GM12891 (cell line): Measurements from ENCODE around the gene LASP1NB.

Experiments used
- PAX5 ChIP-seq: IDR thresholded peaks from 2 replicates; pipeline ENCODE4 v1.6.1; 2011; ENCODE audit warnings: low read length, moderate library complexity, mild to moderate bottlenecking; ENCODE audit not compliant: insufficient read depth, severe bottlenecking
- POLR2A ChIP-seq: IDR thresholded peaks from 2 replicates; pipeline ENCODE4 v1.6.1; 2011; ENCODE audit warnings: low read depth, low read length, control low read depth
- POLR2AphosphoS5 ChIP-seq: IDR thresholded peaks from 2 replicates; pipeline ENCODE4 v1.6.1; 2011; ENCODE audit warnings: low read depth, low read length, control low read depth
- TAF1 ChIP-seq: IDR thresholded peaks from 2 replicates; pipeline ENCODE4 v1.6.1; 2011; ENCODE audit warnings: low read depth, low read length, control low read depth

DNA sequence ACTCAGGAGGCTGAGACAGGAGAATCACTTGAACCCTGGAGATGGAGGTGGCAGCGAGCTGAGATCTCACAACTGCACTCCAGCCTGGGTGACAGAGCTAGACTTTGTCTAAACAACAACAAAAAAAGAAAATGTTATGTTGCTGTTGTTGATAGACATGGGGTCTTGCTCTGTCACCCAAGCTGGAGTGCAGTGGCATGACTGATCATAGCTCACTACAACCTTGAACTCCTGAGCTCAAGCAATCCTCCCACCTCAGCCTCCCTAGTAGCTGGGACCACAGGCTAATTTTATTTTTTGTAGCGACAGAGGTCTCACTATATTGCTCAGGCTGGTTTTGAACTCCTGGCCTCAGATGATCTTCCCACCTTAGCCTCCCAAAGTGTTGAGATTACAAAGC is 21.8 kb downstream of the LASP1NB start:
- TF ChIP-seq TAF1 (no peak), POLR2A (no peak), POLR2AphosphoS5 (no peak), PAX5 (no peak)
